Stimulated activated naive CD8-positive, alpha-beta T cell treated with anti-CD3 and anti-CD28 coated beads, Interleukin-15, amount 100 ng/mL, for 72 hours (primary cell): Measurements from ENCODE around the gene KRT7.

Source experiments
- ATAC-seq: fragments of 150-1000 bp; cut with Tn5 transposase; 2 replicates; pipeline ENCODE4 v1.10.0; 2021; ENCODE audit warnings: mild to moderate bottlenecking, moderate library complexity
- DNase-seq, 2 donors: peaks; one replicate each; pipeline ENCODE4 v3.0.0; 2021 to 2022
- H3K27ac Mint-ChIP-seq, 2 donors: one replicate each; pipeline ENCODE4 v1.8.0; 2022; ENCODE audit warnings: mild to moderate bottlenecking in 2 of 2, mixed read lengths in 2 of 2, moderate library complexity in 2 of 2
- H3K27me3 Mint-ChIP-seq: one replicate; pipeline ENCODE4 v1.8.0; 2022; ENCODE audit warnings: mixed read lengths
- H3K4me1 Mint-ChIP-seq: one replicate; pipeline ENCODE4 v1.8.0; 2022; ENCODE audit warnings: mild to moderate bottlenecking, mixed read lengths
- H3K4me3 Mint-ChIP-seq, 2 donors: one replicate each; pipeline ENCODE4 v1.8.0; 2022; ENCODE audit warnings: mild to moderate bottlenecking in 2 of 2, mixed read lengths in 2 of 2, moderate library complexity in 1 of 2
- H3K9me3 Mint-ChIP-seq, 2 donors: one replicate each; pipeline ENCODE4 v1.8.0; 2022; ENCODE audit warnings: mixed read lengths in 2 of 2

KRT7 gene

GRCh38 chr12:52206304-52207040 is 26.6 kb upstream of the KRT7 start:
- Mint-ChIP-seq H3K9me3 (no peaks in the 10 kb centered on the region), H3K27me3 (peaks cover 30% of the 10 kb centered on the region), H3K4me3 (no peak overlapping the region), H3K4me1 (peaks cover 15% of the 10 kb centered on the region), H3K27ac (no peak overlapping the region)
- DNase-seq (no peak), ATAC-seq (no peak)

- H3K4me1 Mint-ChIP-seq = peaks cover 14% of the 10 kb centered on the region
- no peak overlapping the region for H3K4me3 Mint-ChIP-seq
- peaks cover 24% of the 10 kb centered on the region for H3K27me3 Mint-ChIP-seq
- H3K27ac Mint-ChIP-seq = no peak overlapping the region
- ATAC-seq (no peak), DNase-seq (no peak)
- no peaks in the 10 kb centered on the region for H3K9me3 Mint-ChIP-seq
Observed at GRCh38 chr12:52207106-52207505, 25.9 kb upstream of the KRT7 start.

GRCh38 chr12:52207895-52208294 is 25.1 kb upstream of the KRT7 start:
- Mint-ChIP-seq H3K9me3 (no peaks in the 10 kb centered on the region), H3K27me3 (peaks cover 18% of the 10 kb centered on the region), H3K27ac (no peak overlapping the region), H3K4me1 (peaks cover 6% of the 10 kb centered on the region), H3K4me3 (no peak overlapping the region)
- ATAC-seq = no peak
- DNase-seq = no peak

DNA sequence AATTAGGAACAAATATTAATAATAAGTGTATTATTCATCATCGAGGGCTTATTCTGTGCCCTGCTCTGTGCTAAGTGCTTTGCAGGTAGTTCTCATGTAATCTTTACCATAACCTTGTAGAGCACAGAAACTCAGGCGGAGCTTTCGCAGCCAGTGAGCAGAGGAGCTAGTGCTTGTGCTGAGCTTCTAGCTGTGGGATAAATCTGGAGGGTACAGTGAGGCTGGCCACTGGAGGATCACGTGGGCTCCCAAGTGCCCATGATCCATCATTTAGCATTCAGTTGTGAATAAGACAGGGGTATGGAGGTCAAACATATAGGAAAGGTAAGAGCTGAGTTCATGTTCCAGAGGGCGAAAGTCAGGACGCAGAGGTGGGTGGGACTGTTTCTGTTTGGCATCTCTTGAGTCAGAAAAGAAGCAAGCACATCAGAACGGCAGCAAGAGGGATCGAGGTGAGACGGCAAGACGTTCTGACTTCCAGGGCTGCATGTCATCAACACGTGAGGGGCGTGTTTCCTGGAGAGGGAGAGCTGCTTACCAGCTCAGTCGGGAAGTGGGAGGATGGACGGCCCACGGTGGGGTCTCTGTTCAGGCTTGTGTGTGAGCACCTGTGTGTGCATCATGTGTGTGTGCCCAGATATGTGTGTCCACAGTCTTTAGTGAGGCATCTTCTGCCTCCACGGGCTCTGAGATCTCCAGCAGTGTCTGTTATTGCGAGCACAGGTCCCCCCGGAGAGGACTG is 24.4 kb upstream of the KRT7 start:
- ATAC-seq (no peak), DNase-seq (no peak)
- Mint-ChIP-seq H3K4me1 (no peaks in the 10 kb centered on the region), H3K27me3 (peaks cover 18% of the 10 kb centered on the region), H3K4me3 (no peak overlapping the region), H3K27ac (no peak overlapping the region), H3K9me3 (no peaks in the 10 kb centered on the region)

- DNase-seq (no peak), ATAC-seq (no peak)
- Mint-ChIP-seq H3K27ac (no peak overlapping the region), H3K9me3 (no peaks in the 10 kb centered on the region), H3K4me1 (no peaks in the 10 kb centered on the region), H3K4me3 (no peak overlapping the region), H3K27me3 (peaks cover 23% of the 10 kb centered on the region)
Observed at GRCh38 chr12:52209321-52209720, 23.7 kb upstream of the KRT7 start.

- DNase-seq = no peak
- ATAC-seq = no peak
- Mint-ChIP-seq H3K4me3 (no peak overlapping the region), H3K27me3 (peaks cover 23% of the 10 kb centered on the region), H3K27ac (no peak overlapping the region), H3K9me3 (no peaks in the 10 kb centered on the region), H3K4me1 (no peaks in the 10 kb centered on the region)
Observed at GRCh38 chr12:52210186-52210924, 22.7 kb upstream of the KRT7 start.

DNA sequence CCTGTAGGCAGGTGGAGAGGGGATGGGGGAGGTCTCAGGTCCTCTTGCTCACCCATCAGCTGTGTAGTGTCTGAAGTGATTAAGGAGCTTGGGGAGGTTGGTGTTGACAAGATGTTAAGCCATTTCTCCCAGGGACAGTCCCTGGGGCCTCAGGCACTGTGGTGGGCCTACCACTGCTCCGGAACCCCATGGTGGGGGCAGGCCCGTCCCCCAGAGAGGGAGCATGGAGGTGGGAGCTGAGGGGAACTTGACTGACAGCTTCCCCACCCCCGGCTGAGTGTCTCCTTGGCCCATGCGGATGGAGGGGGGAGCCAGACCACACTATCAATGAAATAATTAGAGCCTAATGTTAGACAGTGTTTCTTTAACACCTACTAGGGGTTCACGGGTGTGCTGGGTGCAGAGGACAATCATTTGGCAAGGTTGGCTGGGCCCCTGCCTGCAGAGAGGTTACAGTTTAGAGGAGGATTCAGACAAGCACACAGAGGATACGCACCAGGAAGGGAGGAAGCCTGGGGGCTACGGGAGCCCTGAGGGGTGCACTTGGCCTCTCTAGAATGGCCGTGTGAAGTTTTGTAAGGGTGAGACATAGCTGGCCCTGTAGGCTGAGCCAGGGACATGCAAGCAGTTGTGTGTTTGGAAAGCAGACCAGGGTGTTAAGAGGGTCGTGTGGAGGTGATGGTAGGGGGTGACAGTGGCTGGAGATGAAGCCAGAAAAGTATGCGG is 22.0 kb upstream of the KRT7 start:
- Mint-ChIP-seq H3K4me3 (no peak overlapping the region), H3K27me3 (peaks cover 23% of the 10 kb centered on the region), H3K27ac (peak overlapping the region in 1 of 2 donors; percentile 83), H3K9me3 (no peaks in the 10 kb centered on the region), H3K4me1 (no peaks in the 10 kb centered on the region)
- no peak for DNase-seq
- ATAC-seq = no peak

GRCh38 chr12:52211716-52212585 is 21.1 kb upstream of the KRT7 start:
- Mint-ChIP-seq H3K9me3 (no peaks in the 10 kb centered on the region), H3K4me3 (no peak overlapping the region), H3K27me3 (peaks cover 18% of the 10 kb centered on the region), H3K27ac (peak overlapping the region in 1 of 2 donors; percentile 83), H3K4me1 (no peaks in the 10 kb centered on the region)
- ATAC-seq = peak; percentile 32
- DNase-seq = no peak

- Mint-ChIP-seq H3K4me1 (no peaks in the 10 kb centered on the region), H3K4me3 (no peak overlapping the region)
Observed at GRCh38 chr12:52212701-52213563, 20.1 kb upstream of the KRT7 start.

DNA sequence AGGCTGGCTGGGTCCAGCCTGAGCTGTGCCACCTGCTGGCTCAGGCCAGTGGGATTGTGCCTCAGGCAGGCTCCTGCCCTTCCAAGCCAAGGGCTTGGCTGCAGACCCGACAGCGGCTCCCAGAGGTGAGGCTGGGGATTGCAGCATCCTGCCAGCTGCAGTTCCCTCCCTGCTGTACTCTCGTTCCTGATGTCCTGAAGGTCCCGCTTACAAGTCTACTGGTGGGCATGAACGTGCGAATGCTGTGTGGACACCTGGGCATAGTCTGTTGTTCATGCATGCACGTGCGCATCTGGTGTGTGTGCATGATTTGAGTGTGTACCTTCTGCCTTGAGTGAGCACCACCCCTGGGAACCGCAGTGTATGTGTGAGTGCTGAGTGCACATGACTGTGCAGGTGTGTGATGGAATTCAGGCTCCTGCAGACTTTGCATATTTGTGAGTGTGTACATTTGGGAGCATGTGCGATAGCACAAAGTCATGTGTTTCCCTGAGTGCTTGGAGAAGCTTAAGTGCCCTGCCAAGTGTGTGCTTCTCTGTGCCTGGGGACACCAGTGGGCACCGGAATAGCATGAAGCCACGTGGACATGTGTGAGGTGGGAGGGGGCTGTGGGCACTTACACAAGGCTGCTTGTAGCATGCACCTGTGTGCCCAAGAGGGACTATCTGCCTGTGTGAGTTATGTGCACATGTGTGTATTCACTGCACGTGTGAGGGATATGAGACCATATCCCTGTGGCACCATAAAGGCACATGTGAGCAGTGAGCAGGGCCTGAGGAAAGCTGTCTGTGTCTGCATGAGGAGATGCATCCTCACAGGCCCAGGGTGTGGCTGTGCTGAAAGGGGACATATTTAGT is 19.3 kb upstream of the KRT7 start:
- DNase-seq (peak; percentile 53 to 61), ATAC-seq (peak; percentile 74)
- Mint-ChIP-seq H3K4me1 (no peaks in the 10 kb centered on the region), H3K27me3 (peaks cover 15% of the 10 kb centered on the region), H3K27ac (peak overlapping the region; percentile 6 to 66), H3K9me3 (no peaks in the 10 kb centered on the region), H3K4me3 (no peak overlapping the region)

More at GRCh38 chr12:52212701-52213563, 20.1 kb upstream of the KRT7 start:
- ATAC-seq (no peak), DNase-seq (no peak)
- Mint-ChIP-seq H3K27ac (peak overlapping the region; percentile 6 to 66), H3K27me3 (peaks cover 15% of the 10 kb centered on the region), H3K9me3 (no peaks in the 10 kb centered on the region)

DNA sequence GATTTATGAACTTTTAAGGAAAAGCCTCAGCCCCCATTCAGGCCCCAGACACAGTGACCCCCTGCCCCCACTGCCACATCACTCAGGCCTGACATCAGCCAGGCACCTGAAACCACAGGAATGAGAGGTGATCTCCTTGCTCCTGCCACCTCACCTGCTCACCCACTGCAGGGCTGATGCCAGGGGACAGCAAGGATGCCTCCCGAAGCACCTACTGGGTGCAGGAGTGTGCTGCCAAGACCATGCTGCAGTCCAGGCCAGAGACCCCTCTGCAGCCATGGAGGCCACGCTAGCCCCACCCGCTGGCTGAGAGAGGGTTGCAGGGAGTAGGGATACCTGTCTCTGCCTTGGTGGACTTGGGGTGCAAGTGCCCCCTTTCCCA is 18.6 kb upstream of the KRT7 start:
- Mint-ChIP-seq H3K27me3 (peaks cover 15% of the 10 kb centered on the region), H3K27ac (no peak overlapping the region), H3K9me3 (no peaks in the 10 kb centered on the region), H3K4me3 (no peak overlapping the region), H3K4me1 (no peaks in the 10 kb centered on the region)
- DNase-seq (no peak), ATAC-seq (no peak)

DNA sequence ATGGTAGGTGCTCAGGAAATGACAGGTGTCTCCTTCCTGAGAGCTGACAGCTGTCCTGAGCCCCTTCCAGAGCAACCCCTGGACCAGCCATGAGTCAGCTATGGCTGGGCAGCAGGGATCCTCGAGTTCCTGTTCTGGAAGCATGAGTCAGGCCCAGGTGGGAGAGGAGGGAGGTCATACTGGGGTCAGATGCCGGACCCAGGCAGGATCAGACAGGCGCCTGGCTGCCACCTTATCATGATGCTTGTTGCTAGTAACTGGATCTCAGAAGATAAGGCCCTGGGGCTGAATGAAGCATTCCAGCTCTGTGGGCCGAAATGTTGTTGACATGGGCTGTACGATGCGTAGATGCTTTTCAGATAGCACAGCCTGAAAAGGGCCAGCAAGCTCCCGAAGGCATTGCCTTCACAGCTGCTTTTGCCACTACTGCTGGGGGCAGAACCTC is 17.4 kb upstream of the KRT7 start:
- Mint-ChIP-seq H3K27me3 (peaks cover 26% of the 10 kb centered on the region), H3K4me1 (no peaks in the 10 kb centered on the region), H3K9me3 (no peaks in the 10 kb centered on the region), H3K4me3 (no peak overlapping the region), H3K27ac (no peak overlapping the region)
- ATAC-seq = no peak
- no peak for DNase-seq

DNA sequence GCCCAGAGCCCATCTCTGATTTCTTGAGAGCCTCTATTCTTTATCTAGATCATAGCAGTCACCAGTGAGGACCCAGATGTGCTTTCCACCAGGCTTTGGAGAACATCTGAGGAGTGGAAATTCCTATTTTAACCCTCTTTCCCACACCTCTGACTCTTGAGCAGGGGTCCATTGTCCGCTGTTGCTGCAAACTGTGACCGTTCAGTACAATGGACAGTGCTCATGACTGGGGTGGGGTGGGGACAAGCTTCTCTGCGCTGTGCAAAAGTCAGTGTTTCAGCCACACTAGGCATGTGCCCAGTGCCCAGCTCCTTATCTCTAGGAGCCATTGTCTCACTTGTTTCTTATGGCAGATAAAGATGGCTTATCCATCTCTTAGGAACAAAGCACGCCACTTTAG is 16.9 kb upstream of the KRT7 start:
- ATAC-seq (no peak), DNase-seq (no peak)
- peaks cover under 1% of the 10 kb centered on the region for H3K4me1 Mint-ChIP-seq
- no peak overlapping the region for H3K27ac Mint-ChIP-seq
- no peaks in the 10 kb centered on the region for H3K9me3 Mint-ChIP-seq
- H3K4me3 Mint-ChIP-seq = no peak overlapping the region
- peaks cover 31% of the 10 kb centered on the region for H3K27me3 Mint-ChIP-seq
